Omental fat pad (tissue), 4 donors: ENCODE data around the gene CCDC9B. TPM values are rescaled to one million over a fixed set of nuclear protein-coding genes. Genes with fewer than 3 reads are reported as not detected.

Experiments
- ATAC-seq: fragments of 150-250 bp; one replicate; pipeline ENCODE4 v1.9.1; 2016; ENCODE audit warnings: mild to moderate bottlenecking, moderate library complexity; ENCODE audit not compliant: low FRiP score
- DNase-seq: peaks from one replicate; pipeline ENCODE4 v3.0.0-alpha.2; 2019; ENCODE audit warnings: low spot score
- total RNA-seq, 4 donors: library from RNA; depleted of rRNA; stranded (reverse); fragments of >200 nt; gene quantifications; one replicate each; pipeline ENCODE4 v1.1.0, GENCODE V29; 2016
- TF ChIP-seq, protein P1 (sequence below), 3 donors: fragments of 450-650 bp; IDR thresholded peaks; one replicate each; pipeline ENCODE4 v1.5.1; 2016 to 2017; ENCODE audit warnings: antibody characterized with exemption in 3 of 3, mild to moderate bottlenecking in 3 of 3, moderate library complexity in 2 of 3

Gene CCDC9B
- total RNA-seq, 4 donors from 2014 or later = 1.1 to 7.4 (median 4.5) TPM

DNA sequence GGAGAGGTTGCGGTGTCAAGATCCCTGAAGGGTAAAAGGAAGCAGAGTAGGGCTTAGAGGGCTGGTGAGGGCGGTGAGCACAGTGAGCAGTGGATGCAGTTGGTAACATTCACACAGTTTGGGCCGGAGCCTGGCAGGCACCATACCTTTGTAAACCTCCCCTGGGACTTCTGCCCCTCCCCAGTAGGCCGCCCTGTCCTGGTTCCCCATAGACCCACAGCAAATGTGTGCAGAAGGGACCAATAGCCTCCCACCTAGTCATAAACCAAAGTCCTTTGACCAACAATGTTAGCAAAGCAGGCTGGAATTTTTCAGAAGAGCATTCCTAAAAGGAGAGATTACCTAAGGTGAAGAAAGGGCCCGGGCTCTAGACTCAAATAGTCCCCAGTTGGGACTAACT lies 8.4 kb upstream of the CCDC9B start:
- TF ChIP-seq, protein P1, sequence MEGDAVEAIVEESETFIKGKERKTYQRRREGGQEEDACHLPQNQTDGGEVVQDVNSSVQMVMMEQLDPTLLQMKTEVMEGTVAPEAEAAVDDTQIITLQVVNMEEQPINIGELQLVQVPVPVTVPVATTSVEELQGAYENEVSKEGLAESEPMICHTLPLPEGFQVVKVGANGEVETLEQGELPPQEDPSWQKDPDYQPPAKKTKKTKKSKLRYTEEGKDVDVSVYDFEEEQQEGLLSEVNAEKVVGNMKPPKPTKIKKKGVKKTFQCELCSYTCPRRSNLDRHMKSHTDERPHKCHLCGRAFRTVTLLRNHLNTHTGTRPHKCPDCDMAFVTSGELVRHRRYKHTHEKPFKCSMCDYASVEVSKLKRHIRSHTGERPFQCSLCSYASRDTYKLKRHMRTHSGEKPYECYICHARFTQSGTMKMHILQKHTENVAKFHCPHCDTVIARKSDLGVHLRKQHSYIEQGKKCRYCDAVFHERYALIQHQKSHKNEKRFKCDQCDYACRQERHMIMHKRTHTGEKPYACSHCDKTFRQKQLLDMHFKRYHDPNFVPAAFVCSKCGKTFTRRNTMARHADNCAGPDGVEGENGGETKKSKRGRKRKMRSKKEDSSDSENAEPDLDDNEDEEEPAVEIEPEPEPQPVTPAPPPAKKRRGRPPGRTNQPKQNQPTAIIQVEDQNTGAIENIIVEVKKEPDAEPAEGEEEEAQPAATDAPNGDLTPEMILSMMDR (IDR thresholded peaks at IDR 0.05) = no peak
- ATAC-seq = no peak

DNA sequence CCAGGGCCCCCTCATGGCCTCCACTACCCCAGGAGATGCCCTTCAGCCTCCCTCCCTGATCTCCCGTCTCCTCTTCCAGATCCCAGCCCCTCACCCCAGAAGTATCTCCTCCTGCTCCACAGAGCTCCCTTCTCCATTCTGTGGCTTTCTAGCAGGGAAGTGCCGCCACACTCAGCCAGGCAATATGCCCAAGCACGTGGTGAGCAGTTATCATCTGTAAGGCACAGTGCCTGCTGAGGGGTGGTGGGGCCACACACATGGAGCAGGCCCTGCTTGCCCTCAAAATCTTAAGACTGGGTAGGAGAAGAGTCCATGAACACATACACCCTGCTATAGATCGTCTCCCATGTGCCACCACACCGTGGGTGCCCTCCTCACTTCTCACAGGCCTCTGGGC lies 7.7 kb upstream of the CCDC9B start:
- TF ChIP-seq, protein P1 (IDR thresholded peaks at IDR 0.05) = no peak
- ATAC-seq = no peak
- DNase-seq = no peak

More for the DNA sequence above, 8.4 kb upstream of the CCDC9B start:
- no peak for DNase-seq

DNA sequence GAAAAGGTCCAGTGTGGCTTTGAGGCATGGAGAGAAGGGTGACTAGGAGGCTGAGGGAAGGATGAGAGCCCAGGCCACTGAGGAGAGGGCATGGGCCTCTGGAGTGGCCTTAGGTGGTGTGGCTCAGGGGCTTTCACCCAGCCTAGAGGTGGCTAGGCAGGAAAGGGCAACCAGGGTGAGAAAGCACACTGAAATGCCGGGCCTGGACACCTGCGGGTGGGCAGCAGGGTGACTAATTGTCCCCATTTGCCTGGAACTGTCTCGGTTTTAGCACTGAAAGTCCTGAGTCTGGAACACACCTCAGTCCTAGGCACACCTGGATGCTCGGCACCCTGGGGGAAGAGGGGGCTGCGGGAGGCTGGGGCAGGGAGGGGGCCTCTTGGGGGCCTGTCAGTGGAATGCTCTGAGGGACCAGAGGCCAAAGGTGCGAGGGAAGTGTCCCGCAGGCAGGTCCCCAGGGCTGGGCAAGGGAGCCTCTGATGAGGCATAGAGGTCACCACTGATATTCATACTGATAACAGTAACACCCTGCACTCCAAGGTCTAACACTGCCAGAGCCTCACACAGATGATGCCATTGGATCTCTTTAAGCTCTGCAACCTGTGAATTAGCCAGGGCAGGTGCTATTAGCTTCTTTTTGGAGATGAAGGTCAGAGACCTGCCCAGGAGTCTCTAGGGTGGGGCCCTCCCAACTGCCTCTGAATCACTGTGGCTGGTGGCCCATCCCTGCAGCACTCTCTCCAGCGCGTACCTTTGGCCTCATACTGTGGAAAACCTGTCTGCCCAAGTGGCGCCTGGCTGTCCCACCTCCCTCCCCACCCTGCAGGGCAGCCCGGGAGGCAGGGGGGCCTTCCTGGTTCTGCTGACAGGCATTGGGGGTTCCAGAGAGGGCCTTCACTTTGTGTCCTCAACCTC lies 7.1 kb upstream of the CCDC9B start:
- TF ChIP-seq, protein P1 (IDR thresholded peaks at IDR 0.05) = no peak
- ATAC-seq (no peak), DNase-seq (no peak)

DNA sequence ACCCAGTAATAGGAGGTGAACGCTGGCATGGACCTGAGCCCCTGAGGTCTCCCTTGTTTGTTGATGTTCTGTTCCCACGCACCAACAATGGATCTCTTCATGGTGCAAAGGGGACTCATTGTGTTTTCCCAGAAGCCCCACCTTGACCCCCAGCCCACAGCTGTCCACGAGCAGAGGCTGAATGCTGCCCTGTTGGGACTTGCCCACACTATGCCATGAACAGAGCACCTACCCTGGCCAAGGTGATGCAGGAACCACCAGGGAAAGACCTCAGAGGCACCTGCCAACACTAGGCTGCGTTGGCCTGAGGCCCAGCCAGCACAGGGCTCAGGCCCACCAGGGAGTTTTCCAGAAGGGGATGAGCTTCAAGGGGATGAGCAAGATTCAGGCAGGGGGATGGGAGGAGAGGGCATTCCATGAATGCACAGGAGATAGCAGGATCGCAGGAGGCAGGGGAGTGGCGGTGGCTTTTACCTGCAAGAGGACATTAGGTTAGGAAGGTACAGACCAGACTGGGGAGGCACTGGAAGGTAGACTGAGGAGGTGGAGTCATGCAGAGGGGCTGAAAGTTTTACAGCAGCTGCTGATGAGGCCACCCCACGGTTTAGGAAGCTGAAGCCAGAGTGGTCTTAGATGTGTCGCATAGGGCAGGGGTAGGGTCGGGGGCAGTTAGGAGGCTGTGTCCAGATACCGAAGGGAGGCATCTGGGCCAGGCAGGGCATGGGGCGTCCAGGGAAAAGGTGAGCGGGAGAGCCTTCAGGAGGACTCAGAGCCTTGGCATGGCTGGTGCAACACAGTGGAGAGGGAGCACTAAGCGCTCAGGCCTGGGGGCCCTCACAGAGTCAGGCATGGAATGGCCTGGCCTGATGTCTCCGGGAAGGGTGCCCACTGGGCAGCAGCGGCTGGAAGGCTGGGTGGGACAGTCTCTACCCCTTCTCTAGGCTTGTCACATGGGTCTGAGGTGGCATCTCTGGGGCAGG lies 6.1 kb upstream of the CCDC9B start:
- TF ChIP-seq, protein P1 (IDR thresholded peaks at IDR 0.05) = no peak
- ATAC-seq (no peak), DNase-seq (no peak)

DNA sequence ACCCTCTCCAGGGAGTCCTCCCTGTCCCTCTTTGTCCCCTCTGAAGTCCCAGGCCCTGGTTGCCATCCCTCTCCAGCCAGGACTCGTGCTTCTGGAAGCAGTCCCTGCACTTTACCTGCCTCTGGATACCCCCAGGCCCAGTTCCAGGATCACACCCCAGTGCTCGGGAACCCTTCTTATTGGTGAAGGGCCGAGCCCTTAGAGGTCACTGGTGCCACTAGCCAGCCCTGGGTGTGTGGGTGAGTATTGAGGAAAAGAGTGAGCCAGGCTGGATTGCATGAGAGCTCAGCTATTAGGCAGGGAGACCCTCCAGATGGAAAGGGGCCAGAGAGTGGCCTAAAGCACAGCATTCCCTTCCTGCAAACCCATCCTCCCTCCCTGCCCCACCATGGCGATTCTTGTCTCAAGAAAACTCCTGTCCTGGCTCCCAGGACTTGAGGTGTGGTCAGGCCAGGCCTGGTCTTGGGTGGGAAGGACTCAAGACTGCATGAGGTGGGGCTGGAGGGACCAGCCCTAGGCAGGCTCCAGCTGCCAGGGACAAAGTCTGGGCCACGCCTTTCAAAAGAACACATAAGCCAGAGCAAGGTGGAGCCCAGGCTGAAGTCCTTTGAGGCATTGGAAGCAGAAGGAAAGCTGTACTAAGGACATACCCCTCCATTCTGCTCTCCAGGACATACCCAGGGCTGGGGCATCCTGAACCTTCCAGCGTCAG lies 5.3 kb upstream of the CCDC9B start:
- ATAC-seq (no peak), DNase-seq (no peak)
- TF ChIP-seq, protein P1 (IDR thresholded peaks at IDR 0.05) = no peak

DNA sequence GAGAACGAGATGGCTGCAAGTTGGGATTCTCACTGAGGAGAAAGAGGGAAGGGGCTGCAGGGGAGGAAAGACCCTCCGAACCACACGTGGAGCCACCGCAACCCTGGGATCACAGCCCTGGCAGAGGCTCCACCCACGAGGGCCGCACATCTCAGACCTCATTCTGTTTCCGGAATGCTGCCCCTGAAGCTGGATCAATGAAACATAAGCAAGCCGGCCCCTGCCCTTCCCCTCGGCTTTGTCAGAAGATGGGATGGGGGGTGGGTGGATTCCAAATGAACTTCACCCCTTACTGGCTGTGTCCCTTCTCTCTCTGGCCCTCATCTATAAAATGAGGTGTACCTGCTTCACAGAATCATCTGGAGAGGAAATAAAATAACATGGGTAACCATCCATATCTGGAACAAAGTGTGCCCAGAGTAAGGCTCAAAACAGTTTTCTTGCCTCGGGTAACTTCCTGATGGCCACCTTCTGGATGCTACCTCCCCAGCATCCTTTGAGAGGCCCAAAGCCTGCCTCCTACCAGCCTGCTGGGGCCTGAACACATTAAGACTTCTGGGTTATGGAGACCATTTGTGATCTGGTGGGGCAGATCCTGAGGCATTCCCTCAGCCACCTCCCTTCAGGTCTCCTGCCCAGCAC lies 4.6 kb upstream of the CCDC9B start:
- DNase-seq (no peak), ATAC-seq (no peak)
- TF ChIP-seq, protein P1 (IDR thresholded peaks at IDR 0.05) = no peak
